Fibroblast of skin of left biceps (primary cell): ENCODE measurements around the gene VPS26B.
"Not testable (repeated sequence)": the region's sequence is repeated elsewhere in the genome, so short reads cannot be mapped to it uniquely, and the experiment has no call there.

Source experiments
- DNase-seq, 2 experiments: peaks; one replicate each; pipeline ENCODE4 v3.0.0-alpha.2; 2013; ENCODE audit warnings: low read depth in 2 of 2

Gene VPS26B

GRCh38 chr11:134223836-134224709 is at the start of gene VPS26B, which contains the start of gene NCAPD3:
Gene VPS26B (plus strand): TSS chr11:134224671. CDS start chr11:134225123, 452 bp downstream.
Gene NCAPD3 (minus strand): TSS chr11:134223967. CDS start chr11:134223926, 41 bp downstream.
- peak; percentile 86 to 87 for DNase-seq

GRCh38 chr11:134176284-134176683 is 48.2 kb upstream of the VPS26B start:
- DNase-seq = no peak

GRCh38 chr11:134178032-134178674 is 46.3 kb upstream of the VPS26B start:
- DNase-seq = no peak

- DNase-seq = peak; percentile 23
These were observed 42.8 kb upstream of the VPS26B start for GRCh38 chr11:134181707-134182106.

GRCh38 chr11:134188092-134188491 is 36.4 kb upstream of the VPS26B start:
- DNase-seq = not testable (repeated sequence)

- DNase-seq = no peak
These were observed 27.7 kb upstream of the VPS26B start for GRCh38 chr11:134196756-134197155.

- no peak for DNase-seq
These were observed 24.9 kb upstream of the VPS26B start for GRCh38 chr11:134199531-134199930.

- DNase-seq = no peak
These were observed 23.8 kb upstream of the VPS26B start for GRCh38 chr11:134200688-134201087.

- DNase-seq = no peak
These were observed 21.8 kb upstream of the VPS26B start for GRCh38 chr11:134202661-134203060.

GRCh38 chr11:134205729-134206128 is 18.7 kb upstream of the VPS26B start:
- DNase-seq = no peak

- DNase-seq = no peak
These were observed 18.3 kb upstream of the VPS26B start for GRCh38 chr11:134206185-134206584.

GRCh38 chr11:134207538-134208239 is 16.8 kb upstream of the VPS26B start:
- DNase-seq = no peak

GRCh38 chr11:134215836-134216235 is 8.6 kb upstream of the VPS26B start:
- no peak for DNase-seq

- DNase-seq = no peak
These were observed 7.7 kb upstream of the VPS26B start for GRCh38 chr11:134216816-134217215.

GRCh38 chr11:134223121-134223520 is 1.4 kb upstream of the VPS26B start:
- no peak for DNase-seq

- DNase-seq = no peak
These were observed 516 bp downstream of the VPS26B start for GRCh38 chr11:134224710-134225664.

GRCh38 chr11:134226806-134227325 is 2.4 kb downstream of the VPS26B start:
- no peak for DNase-seq

- peak; percentile 18 to 26 for DNase-seq
These were observed 4.2 kb downstream of the VPS26B start for GRCh38 chr11:134228625-134229024.

- DNase-seq = no peak
These were observed 4.8 kb downstream of the VPS26B start for GRCh38 chr11:134229126-134229790.

- no peak for DNase-seq
These were observed 5.9 kb downstream of the VPS26B start for GRCh38 chr11:134230339-134230738.
